Measurements from ENCODE around the gene INTS11.

INTS11 gene

GRCh38 chr1:1342584-1343115 is 18.2 kb upstream of the INTS11 start:
- in situ Hi-C loops (cut with MboI; ENCODE audit: low sequenced_read_pairs) = no loop called here
- no peak for DNase-seq (ENCODE audit: low spot score in 2 of 2)

GRCh38 chr1:1342061-1342562 is 17.7 kb upstream of the INTS11 start:
- Histone ChIP-seq H3K9me3 (no peaks in the 10 kb centered on the region), H3K4me1 (no peaks in the 10 kb centered on the region), H3K27me3 (ENCODE audit: low read depth) (no peaks in the 10 kb centered on the region), H3K4me3 (no peak overlapping the region), H3K36me3 (replicated peaks) (peaks cover 30% of the 10 kb centered on the region)
- in situ Hi-C loops (cut with MboI; ENCODE audit: low sequenced_read_pairs) = no loop called here
- DNase-seq (ENCODE audit: low spot score in 2 of 2) = no peak

More at GRCh38 chr1:1342584-1343115, 18.2 kb upstream of the INTS11 start:
- Histone ChIP-seq H3K9me3 (no peaks in the 10 kb centered on the region), H3K4me3 (no peak overlapping the region), H3K4me1 (no peaks in the 10 kb centered on the region), H3K27me3 (ENCODE audit: low read depth) (no peaks in the 10 kb centered on the region), H3K36me3 (replicated peaks) (peaks cover 26% of the 10 kb centered on the region)

- DNase-seq (ENCODE audit: low spot score in 2 of 2) = no peak
- in situ Hi-C loops (cut with MboI; ENCODE audit: low sequenced_read_pairs) = no loop called here
Measured at GRCh38 chr1:1341549-1342021, 17.1 kb upstream of the INTS11 start.

GRCh38 chr1:1340791-1341548 is 16.5 kb upstream of the INTS11 start:
- in situ Hi-C loops (cut with MboI; ENCODE audit: low sequenced_read_pairs) = no loop called here
- Histone ChIP-seq H3K36me3 (replicated peaks) (peaks cover 38% of the 10 kb centered on the region), H3K9me3 (no peaks in the 10 kb centered on the region), H3K4me1 (no peaks in the 10 kb centered on the region), H3K4me3 (no peak overlapping the region), H3K27me3 (ENCODE audit: low read depth) (no peaks in the 10 kb centered on the region)
- no peak for DNase-seq (ENCODE audit: low spot score in 2 of 2)

More at GRCh38 chr1:1341549-1342021, 17.1 kb upstream of the INTS11 start:
- Histone ChIP-seq H3K27me3 (ENCODE audit: low read depth) (no peaks in the 10 kb centered on the region), H3K9me3 (no peaks in the 10 kb centered on the region), H3K4me1 (no peaks in the 10 kb centered on the region), H3K4me3 (no peak overlapping the region), H3K36me3 (replicated peaks) (peaks cover 36% of the 10 kb centered on the region)

GRCh38 chr1:1340185-1340584 is 15.7 kb upstream of the INTS11 start:
- no peak for DNase-seq (ENCODE audit: low spot score in 2 of 2)
- no peaks in the 10 kb centered on the region for H3K4me1 ChIP-seq
- H3K4me3 ChIP-seq = no peak overlapping the region
- in situ Hi-C loops (cut with MboI; ENCODE audit: low sequenced_read_pairs) = no loop called here
- H3K9me3 ChIP-seq = no peaks in the 10 kb centered on the region
- no peaks in the 10 kb centered on the region for H3K27me3 ChIP-seq (ENCODE audit: low read depth)
- H3K36me3 ChIP-seq (replicated peaks) = peaks cover 40% of the 10 kb centered on the region

DNA sequence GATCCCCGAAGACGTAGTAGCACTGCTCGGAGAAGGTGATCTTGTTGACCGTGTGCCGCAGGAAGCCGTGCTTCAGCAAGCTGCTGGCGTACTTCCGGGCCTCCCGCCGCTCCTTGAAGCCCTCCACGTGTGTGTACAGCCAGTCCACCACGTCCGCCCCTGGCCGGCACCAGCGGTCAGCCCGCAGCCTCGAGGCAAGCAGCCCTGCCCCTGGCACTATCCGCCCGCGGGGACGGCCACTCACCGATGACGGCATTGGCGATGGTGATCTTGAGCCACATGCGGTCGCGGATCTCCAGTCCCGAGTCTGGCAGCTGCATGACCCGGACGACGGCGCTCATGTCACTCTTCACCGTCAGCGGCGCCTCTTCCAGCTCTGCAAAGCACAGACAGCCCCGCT is 13.8 kb upstream of the INTS11 start:
- no peaks in the 10 kb centered on the region for H3K9me3 ChIP-seq
- no peak for DNase-seq (ENCODE audit: low spot score in 2 of 2)
- peaks cover 40% of the 10 kb centered on the region for H3K36me3 ChIP-seq (replicated peaks)
- no peaks in the 10 kb centered on the region for H3K27me3 ChIP-seq (ENCODE audit: low read depth)
- in situ Hi-C loops (cut with MboI; ENCODE audit: low sequenced_read_pairs) = no loop called here
- H3K4me1 ChIP-seq = no peaks in the 10 kb centered on the region
- H3K4me3 ChIP-seq = no peak overlapping the region

- in situ Hi-C loops (cut with MboI; ENCODE audit: low sequenced_read_pairs) = no loop called here
- no peaks in the 10 kb centered on the region for H3K4me1 ChIP-seq
- peaks cover 40% of the 10 kb centered on the region for H3K36me3 ChIP-seq (replicated peaks)
- H3K9me3 ChIP-seq = no peaks in the 10 kb centered on the region
- peak in 1 of 2 experiments; percentile 68 for DNase-seq (ENCODE audit: low spot score in 2 of 2)
- no peak overlapping the region for H3K4me3 ChIP-seq
- no peaks in the 10 kb centered on the region for H3K27me3 ChIP-seq (ENCODE audit: low read depth)
Measured at GRCh38 chr1:1337793-1338147, 13.3 kb upstream of the INTS11 start.

- no peak for DNase-seq (ENCODE audit: low spot score in 2 of 2)
- Histone ChIP-seq H3K4me1 (no peaks in the 10 kb centered on the region), H3K36me3 (replicated peaks) (peaks cover 40% of the 10 kb centered on the region), H3K4me3 (no peak overlapping the region), H3K9me3 (no peaks in the 10 kb centered on the region), H3K27me3 (ENCODE audit: low read depth) (no peaks in the 10 kb centered on the region)
- in situ Hi-C loops (cut with MboI; ENCODE audit: low sequenced_read_pairs) = no loop called here
Measured at GRCh38 chr1:1336931-1337792, 12.7 kb upstream of the INTS11 start.

- no peaks in the 10 kb centered on the region for H3K4me1 ChIP-seq
- in situ Hi-C loops (cut with MboI; ENCODE audit: low sequenced_read_pairs) = no loop called here
Measured at GRCh38 chr1:1336446-1336845, 12.0 kb upstream of the INTS11 start.

GRCh38 chr1:1335792-1336248 is 11.4 kb upstream of the INTS11 start:
- Histone ChIP-seq H3K36me3 (replicated peaks) (peaks cover 29% of the 10 kb centered on the region), H3K4me1 (no peaks in the 10 kb centered on the region), H3K4me3 (no peak overlapping the region), H3K27me3 (ENCODE audit: low read depth) (no peaks in the 10 kb centered on the region), H3K9me3 (no peaks in the 10 kb centered on the region)
- in situ Hi-C loops (cut with MboI; ENCODE audit: low sequenced_read_pairs) = no loop called here
- no peak for DNase-seq (ENCODE audit: low spot score in 2 of 2)

More at GRCh38 chr1:1336446-1336845, 12.0 kb upstream of the INTS11 start:
- H3K9me3 ChIP-seq = no peaks in the 10 kb centered on the region
- no peaks in the 10 kb centered on the region for H3K27me3 ChIP-seq (ENCODE audit: low read depth)
- H3K4me3 ChIP-seq = no peak overlapping the region
- H3K36me3 ChIP-seq (replicated peaks) = peaks cover 35% of the 10 kb centered on the region
- DNase-seq (ENCODE audit: low spot score in 2 of 2) = no peak

DNA sequence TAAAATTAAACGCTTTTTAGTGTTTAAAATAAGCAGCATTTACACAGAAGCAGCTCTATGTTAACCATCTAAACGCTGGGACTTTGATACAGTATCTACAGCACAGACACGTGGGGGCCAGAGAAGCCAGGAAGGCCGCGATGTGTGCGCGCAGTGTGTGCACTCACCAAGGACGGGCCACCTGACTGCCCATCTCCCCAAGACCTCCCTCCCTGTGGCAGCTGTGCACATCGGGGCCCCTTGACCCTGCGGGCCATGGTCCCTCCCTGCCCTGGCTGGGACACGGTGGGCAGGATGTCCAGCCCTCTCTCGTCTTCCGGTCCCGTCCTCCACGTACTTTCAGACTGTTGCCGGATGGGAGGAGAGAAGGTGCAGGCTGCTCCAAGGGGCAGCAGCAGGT is 10.8 kb upstream of the INTS11 start:
- Histone ChIP-seq H3K4me3 (no peak overlapping the region), H3K27me3 (ENCODE audit: low read depth) (no peaks in the 10 kb centered on the region), H3K36me3 (replicated peaks) (peaks cover 28% of the 10 kb centered on the region), H3K9me3 (no peaks in the 10 kb centered on the region), H3K4me1 (no peaks in the 10 kb centered on the region)
- DNase-seq (ENCODE audit: low spot score in 2 of 2) = no peak
- in situ Hi-C loops (cut with MboI; ENCODE audit: low sequenced_read_pairs) = no loop called here

- Histone ChIP-seq H3K4me1 (no peaks in the 10 kb centered on the region), H3K27me3 (ENCODE audit: low read depth) (no peaks in the 10 kb centered on the region), H3K9me3 (no peaks in the 10 kb centered on the region), H3K4me3 (no peak overlapping the region), H3K36me3 (replicated peaks) (peaks cover 26% of the 10 kb centered on the region)
- in situ Hi-C loops (cut with MboI; ENCODE audit: low sequenced_read_pairs) = no loop called here
- DNase-seq (ENCODE audit: low spot score in 2 of 2) = no peak
Measured at GRCh38 chr1:1334835-1335234, 10.4 kb upstream of the INTS11 start.

DNA sequence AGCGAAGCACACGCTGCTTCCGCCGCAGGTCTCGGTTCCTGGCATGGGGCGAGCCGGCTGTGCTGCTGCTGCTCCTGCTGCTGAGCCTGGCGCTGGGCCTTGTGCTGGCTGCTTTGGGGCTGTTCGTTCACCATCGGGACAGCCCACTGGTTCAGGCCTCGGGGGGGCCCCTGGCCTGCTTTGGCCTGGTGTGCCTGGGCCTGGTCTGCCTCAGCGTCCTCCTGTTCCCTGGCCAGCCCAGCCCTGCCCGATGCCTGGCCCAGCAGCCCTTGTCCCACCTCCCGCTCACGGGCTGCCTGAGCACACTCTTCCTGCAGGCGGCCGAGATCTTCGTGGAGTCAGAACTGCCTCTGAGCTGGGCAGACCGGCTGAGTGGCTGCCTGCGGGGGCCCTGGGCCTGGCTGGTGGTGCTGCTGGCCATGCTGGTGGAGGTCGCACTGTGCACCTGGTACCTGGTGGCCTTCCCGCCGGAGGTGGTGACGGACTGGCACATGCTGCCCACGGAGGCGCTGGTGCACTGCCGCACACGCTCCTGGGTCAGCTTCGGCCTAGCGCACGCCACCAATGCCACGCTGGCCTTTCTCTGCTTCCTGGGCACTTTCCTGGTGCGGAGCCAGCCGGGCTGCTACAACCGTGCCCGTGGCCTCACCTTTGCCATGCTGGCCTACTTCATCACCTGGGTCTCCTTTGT is 9.2 kb upstream of the INTS11 start:
- Histone ChIP-seq H3K36me3 (replicated peaks) (peaks cover 20% of the 10 kb centered on the region), H3K4me3 (no peak overlapping the region), H3K9me3 (no peaks in the 10 kb centered on the region), H3K4me1 (no peaks in the 10 kb centered on the region), H3K27me3 (ENCODE audit: low read depth) (no peaks in the 10 kb centered on the region)
- in situ Hi-C loops (cut with MboI; ENCODE audit: low sequenced_read_pairs) = no loop called here
- no peak for DNase-seq (ENCODE audit: low spot score in 2 of 2)

Data from HAP-1 (cell line).